ENCODE measurements around the gene FAM89B.

GRCh38 chr11:65583589-65583988, 11.3 kb downstream of the FAM89B start:
- TF ChIP-seq REST (IDR thresholded peaks at IDR 0.05; ENCODE audit: insufficient read depth in 1 of 2, low read depth in 2 of 2, low read length in 2 of 2) = no peak
- no peak for TF ChIP-seq POLR2AphosphoS5 (IDR thresholded peaks at IDR 0.05; ENCODE audit: low read depth, low read length)
- no peak for TF ChIP-seq TAF1 (IDR thresholded peaks at IDR 0.05; ENCODE audit: borderline replicate concordance, insufficient read depth, low read length)
- TF ChIP-seq SIN3A (IDR thresholded peaks at IDR 0.05; ENCODE audit: borderline replicate concordance, insufficient read depth, low read length) = no peak
- no peak for TF ChIP-seq FOXP2 (optimal IDR thresholded peaks at IDR 0.05; ENCODE audit: borderline replicate concordance, extremely low read depth, extremely low read length, insufficient read depth)
